ENCODE results near the gene NNAT. TPM values are rescaled to one million over a fixed set of nuclear protein-coding genes. Genes with fewer than 3 reads are reported as not detected.

NNAT gene
- total RNA-seq, 1 experiment from 2014 or later = not detected

DNA sequence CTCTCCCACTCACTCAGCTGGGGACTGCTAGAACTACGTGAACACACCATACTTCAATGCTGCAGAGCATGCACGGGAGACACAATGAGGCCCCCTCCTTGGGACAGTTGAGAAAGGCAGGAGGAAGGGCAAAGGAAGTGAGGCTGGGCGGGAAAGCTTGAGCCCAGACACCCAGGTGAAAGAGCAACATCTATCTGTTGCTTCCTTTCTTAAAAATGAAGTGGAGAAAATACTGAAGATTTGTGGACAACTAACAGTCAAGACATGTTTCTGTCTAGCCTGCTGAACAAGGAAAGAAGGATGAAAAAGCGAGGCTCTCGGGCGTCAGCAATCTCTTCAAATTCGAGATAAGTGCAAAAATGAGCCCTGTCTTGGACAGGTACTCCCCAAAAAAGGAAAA, 3.0 kb upstream of the NNAT start:
- H3K27me3 ChIP-seq = no peaks in the 10 kb centered on the region; the same call in 1 of the 2 replicates
- no peak for DNase-seq
- no peaks in the 10 kb centered on the region for H3K9me3 ChIP-seq
- H3K4me3 ChIP-seq = no peak overlapping the region
- peaks cover 50% of the 10 kb centered on the region for H3K36me3 ChIP-seq

DNA sequence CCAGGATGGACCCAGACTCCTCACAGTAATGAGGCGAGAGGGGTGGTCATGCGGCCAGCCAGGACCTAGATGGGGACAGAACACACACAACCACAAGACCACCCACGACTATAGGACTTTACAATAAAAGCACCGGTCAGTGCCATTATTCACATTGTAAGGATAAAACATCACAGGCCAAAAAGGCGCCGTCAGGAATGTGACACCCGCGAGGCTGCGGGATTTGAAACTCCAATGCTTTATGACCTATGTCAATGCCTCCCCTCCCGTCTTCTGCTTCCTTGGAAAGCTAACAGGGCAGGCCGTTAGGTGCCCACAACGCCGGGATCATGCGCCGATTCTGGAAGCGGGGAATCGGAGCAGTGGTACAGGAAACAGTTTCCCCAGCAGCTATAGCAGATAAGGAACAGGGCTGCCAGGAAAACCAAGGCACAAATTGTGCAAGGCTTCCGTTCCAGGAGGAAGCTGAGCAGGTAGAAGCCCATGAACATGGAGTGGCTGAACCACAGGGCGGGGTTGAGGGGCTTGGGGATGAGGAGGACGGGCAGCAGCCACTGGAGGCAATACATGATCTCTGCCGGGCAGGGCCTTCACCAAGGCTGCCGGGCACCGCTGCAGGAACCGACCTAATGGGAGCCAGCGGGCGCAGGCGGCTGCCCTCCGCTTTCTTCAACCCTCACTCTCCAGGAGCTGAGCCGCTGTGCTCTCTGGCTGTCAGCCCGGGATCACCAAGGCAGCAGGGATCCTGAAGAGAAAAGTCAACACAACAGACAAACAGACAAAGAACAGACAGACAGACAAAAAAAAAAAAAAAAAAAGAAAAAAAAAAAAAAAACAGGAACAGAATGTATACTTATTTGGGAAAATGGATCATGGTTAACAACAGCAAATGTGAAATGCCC, 2.2 kb upstream of the NNAT start:
- peaks cover 42% of the 10 kb centered on the region for H3K36me3 ChIP-seq
- peak; percentile 16 for DNase-seq
- no peak overlapping the region for H3K4me3 ChIP-seq

GRCh38 chr20:37519508-37520418, 1.3 kb upstream of the NNAT start:
- H3K9me3 ChIP-seq = no peaks in the 10 kb centered on the region
- no peak overlapping the region for H3K4me3 ChIP-seq
- H3K27me3 ChIP-seq = no peaks in the 10 kb centered on the region
- DNase-seq = no peak
- peaks cover 34% of the 10 kb centered on the region for H3K36me3 ChIP-seq

More for the DNA sequence above, 2.2 kb upstream of the NNAT start:
- no peaks in the 10 kb centered on the region for H3K27me3 ChIP-seq
- H3K9me3 ChIP-seq = no peaks in the 10 kb centered on the region

GRCh38 chr20:37520419-37520955, 563 bp upstream of the NNAT start:
- no peak for DNase-seq
- H3K9me3 ChIP-seq = no peaks in the 10 kb centered on the region
- peaks cover 34% of the 10 kb centered on the region for H3K36me3 ChIP-seq
- H3K27me3 ChIP-seq = no peaks in the 10 kb centered on the region
- no peak overlapping the region for H3K4me3 ChIP-seq

DNA sequence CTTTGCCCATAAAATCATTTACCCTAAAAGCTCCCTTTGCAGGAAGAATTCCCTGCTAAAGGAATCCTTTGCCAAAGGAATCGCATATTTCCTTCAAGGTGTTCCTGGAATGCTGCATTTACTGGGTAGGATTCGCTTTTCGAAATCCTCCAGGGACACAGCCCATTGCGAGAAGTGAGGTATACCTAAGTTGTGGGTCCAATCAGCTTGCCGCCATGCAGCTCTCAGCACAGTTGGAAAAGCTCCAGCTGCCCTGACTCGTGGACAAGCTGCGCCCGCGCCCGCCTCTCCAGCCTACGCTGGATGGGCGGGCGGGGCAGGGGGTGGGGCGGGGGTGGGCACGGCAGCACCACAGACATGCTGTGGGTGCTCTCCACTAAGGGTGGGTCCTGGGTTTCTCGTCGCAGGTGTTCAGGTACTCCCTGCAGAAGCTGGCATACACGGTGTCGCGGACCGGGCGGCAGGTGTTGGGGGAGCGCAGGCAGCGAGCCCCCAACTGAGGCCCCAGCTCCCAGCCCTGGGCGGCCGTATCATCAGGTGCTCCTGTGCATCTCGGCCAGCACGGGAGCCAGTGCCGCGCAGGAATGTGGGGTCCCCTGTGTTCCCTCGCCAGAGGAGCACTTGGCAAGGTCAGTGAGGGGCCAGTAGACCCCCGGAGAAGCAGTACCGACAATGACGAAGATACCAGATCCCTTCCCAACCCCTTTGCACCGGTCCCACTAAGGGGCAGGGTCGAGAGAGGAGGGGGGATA, 1.4 kb downstream of the NNAT start:
- Histone ChIP-seq H3K27me3 (no peaks in the 10 kb centered on the region), H3K36me3 (peaks cover 24% of the 10 kb centered on the region), H3K4me3 (no peak overlapping the region), H3K9me3 (no peaks in the 10 kb centered on the region)
- no peak for DNase-seq

GRCh38 chr20:37523012-37523391, 2.0 kb downstream of the NNAT start:
- Histone ChIP-seq H3K27me3 (no peaks in the 10 kb centered on the region), H3K36me3 (peaks cover 21% of the 10 kb centered on the region), H3K9me3 (no peaks in the 10 kb centered on the region), H3K4me3 (no peak overlapping the region)
- DNase-seq = no peak

- Histone ChIP-seq H3K36me3 (peaks cover 12% of the 10 kb centered on the region), H3K4me3 (no peak overlapping the region)
These were observed 3.1 kb downstream of the NNAT start for GRCh38 chr20:37523911-37524700.

DNA sequence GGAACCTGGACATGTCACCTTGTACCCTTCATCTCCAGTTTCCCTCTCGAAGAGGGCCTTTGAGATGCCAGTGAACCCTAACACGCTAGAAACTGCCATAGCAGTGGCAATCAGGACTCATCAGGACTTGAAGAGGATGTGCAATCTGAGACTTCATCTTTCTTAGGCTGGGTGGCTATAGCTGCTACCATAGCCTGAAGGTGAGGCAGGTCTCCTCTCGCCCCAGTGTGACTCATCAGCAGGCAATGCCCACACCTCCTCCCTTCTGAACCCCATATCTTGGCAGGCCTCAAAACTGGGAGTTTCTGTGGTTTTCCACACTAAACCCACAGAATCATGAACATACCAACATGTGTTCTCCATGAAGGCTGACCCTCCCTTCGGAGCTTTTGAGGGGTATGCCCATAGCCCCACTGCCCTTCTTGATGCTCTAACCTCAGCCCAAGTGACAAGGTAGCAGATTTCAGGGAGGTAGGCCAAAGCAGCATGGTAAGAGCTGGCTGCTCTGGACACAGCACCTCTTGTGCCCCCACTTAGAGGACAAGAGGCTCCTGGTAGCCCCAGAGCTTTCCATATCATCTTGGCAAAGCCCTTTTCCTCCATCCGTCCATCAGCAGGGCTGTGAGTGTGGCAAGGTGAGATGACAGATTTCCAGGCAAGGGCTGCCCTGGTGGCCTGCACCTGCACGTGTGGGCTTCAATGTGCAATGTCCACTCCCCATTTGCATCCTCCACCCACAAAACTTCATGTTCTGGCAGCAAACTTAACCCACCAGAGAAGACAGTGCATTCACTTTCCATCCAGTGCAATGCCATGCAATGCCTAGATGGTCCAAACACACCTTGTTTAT, 4.0 kb downstream of the NNAT start:
- peak; percentile 23 for DNase-seq
- Histone ChIP-seq H3K36me3 (peaks cover 12% of the 10 kb centered on the region), H3K4me3 (no peak overlapping the region), H3K27me3 (no peaks in the 10 kb centered on the region), H3K9me3 (no peaks in the 10 kb centered on the region)

More at GRCh38 chr20:37523911-37524700, 3.1 kb downstream of the NNAT start:
- no peak for DNase-seq
- Histone ChIP-seq H3K9me3 (no peaks in the 10 kb centered on the region), H3K27me3 (no peaks in the 10 kb centered on the region)

- H3K9me3 ChIP-seq = no peaks in the 10 kb centered on the region
- H3K4me3 ChIP-seq = peak overlapping the region; percentile 10; the same call in 1 of the 2 replicates
- peaks cover 12% of the 10 kb centered on the region for H3K36me3 ChIP-seq
- H3K27me3 ChIP-seq = no peaks in the 10 kb centered on the region
- DNase-seq = no peak
These were observed 4.8 kb downstream of the NNAT start for GRCh38 chr20:37525810-37526209.

DNA sequence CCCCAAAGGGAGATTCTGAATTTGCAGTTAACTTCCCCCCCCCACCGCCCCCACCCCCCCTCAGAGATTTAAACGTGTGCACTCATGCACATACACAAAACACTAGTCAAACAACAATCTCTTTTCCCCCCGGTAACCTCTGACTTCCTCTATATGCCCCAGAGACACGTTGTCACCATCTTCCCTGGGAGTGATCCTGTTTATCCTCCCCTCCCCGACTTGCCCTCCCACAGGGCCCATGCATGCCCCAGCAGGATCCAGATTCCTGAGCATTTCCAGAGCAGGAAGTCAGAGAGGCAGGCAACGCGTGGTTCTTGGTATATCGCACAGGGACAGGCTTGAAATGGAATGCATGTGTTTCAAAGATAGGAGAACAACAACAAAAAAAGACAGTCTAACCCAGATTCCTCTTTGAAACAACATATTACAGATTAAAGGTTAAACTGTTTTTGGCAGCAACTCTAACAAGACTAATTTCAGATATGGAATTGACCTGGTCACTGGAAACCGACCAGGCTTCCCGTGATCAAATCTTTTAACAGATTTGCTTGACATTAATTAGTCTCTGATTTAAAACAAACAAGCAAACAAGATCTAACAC, 5.3 kb downstream of the NNAT start:
- Histone ChIP-seq H3K9me3 (no peaks in the 10 kb centered on the region), H3K4me3 (peak overlapping the region; percentile 98), H3K36me3 (peaks cover 12% of the 10 kb centered on the region), H3K27me3 (no peaks in the 10 kb centered on the region)
- DNase-seq = peak; percentile 54

- Histone ChIP-seq H3K36me3 (peaks cover 12% of the 10 kb centered on the region), H3K27me3 (no peaks in the 10 kb centered on the region), H3K9me3 (no peaks in the 10 kb centered on the region), H3K4me3 (peak overlapping the region; percentile 98)
- peak; percentile 26 for DNase-seq
These were observed 6.0 kb downstream of the NNAT start for GRCh38 chr20:37526839-37527637.

GRCh38 chr20:37527638-37528445, 6.8 kb downstream of the NNAT start, which contains the start of gene BLCAP:
Gene BLCAP (minus strand): TSS chr20:37527876. CDS start chr20:37519174, 8,702 bp downstream.
- Histone ChIP-seq H3K36me3 (peaks cover 12% of the 10 kb centered on the region), H3K4me3 (peak within 1 kb of the TSS; percentile 98), H3K27me3 (no peaks in the 10 kb centered on the region), H3K9me3 (no peaks in the 10 kb centered on the region)
- DNase-seq = peak; percentile 89

Data from MG63 (cell line).